ENCODE data around the gene TMEM209. TPM values are rescaled to one million over a fixed set of nuclear protein-coding genes. Genes with fewer than 3 reads are reported as not detected.
"Not testable (repeated sequence)": the region's sequence is repeated elsewhere in the genome, so short reads cannot be mapped to it uniquely, and the experiment has no call there.

Gene TMEM209
- total RNA-seq, 1 donor from 2014 or later = 38.9 TPM

GRCh38 chr7:130242198-130243014 is 37.2 kb upstream of the TMEM209 start:
- Mint-ChIP-seq H3K36me3 (no peaks in the 10 kb centered on the region), H3K9me3 (peaks cover 18% of the 10 kb centered on the region), H3K4me3 (no peak overlapping the region), H3K4me1 (peaks cover 3% of the 10 kb centered on the region), H3K27ac (peak overlapping the region; percentile 80), H3K27me3 (ENCODE audit: insufficient read depth, low read depth) (peaks cover 5% of the 10 kb centered on the region)
- Histone ChIP-seq H3F3A (ENCODE audit: low read depth) (peaks cover 4% of the 10 kb centered on the region), H3K4me2 (no peak overlapping the region), H3K4me1 (no peaks in the 10 kb centered on the region), H3K4me3 (no peak overlapping the region), H3K9me3 (ENCODE audit: low read depth) (peaks cover 4% of the 10 kb centered on the region), H3K36me3 (no peaks in the 10 kb centered on the region), H2AFZ (replicated peaks) (peak overlapping the region; percentile 65), H3K27me3 (no peaks in the 10 kb centered on the region), H3K27ac (no peak overlapping the region), H3K79me2 (ENCODE audit: low read depth) (no peaks in the 10 kb centered on the region), H4K20me1 (ENCODE audit: low read depth) (no peaks in the 10 kb centered on the region), H3K9ac (no peak overlapping the region)
- DNase-seq (ENCODE audit: low spot score) = peak; percentile 74
- no peak for TF ChIP-seq EZH2phosphoT487 (IDR thresholded peaks at IDR 0.05)
- TF ChIP-seq, protein P1, sequence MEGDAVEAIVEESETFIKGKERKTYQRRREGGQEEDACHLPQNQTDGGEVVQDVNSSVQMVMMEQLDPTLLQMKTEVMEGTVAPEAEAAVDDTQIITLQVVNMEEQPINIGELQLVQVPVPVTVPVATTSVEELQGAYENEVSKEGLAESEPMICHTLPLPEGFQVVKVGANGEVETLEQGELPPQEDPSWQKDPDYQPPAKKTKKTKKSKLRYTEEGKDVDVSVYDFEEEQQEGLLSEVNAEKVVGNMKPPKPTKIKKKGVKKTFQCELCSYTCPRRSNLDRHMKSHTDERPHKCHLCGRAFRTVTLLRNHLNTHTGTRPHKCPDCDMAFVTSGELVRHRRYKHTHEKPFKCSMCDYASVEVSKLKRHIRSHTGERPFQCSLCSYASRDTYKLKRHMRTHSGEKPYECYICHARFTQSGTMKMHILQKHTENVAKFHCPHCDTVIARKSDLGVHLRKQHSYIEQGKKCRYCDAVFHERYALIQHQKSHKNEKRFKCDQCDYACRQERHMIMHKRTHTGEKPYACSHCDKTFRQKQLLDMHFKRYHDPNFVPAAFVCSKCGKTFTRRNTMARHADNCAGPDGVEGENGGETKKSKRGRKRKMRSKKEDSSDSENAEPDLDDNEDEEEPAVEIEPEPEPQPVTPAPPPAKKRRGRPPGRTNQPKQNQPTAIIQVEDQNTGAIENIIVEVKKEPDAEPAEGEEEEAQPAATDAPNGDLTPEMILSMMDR (IDR thresholded peaks at IDR 0.05) = peak; percentile 94

DNA sequence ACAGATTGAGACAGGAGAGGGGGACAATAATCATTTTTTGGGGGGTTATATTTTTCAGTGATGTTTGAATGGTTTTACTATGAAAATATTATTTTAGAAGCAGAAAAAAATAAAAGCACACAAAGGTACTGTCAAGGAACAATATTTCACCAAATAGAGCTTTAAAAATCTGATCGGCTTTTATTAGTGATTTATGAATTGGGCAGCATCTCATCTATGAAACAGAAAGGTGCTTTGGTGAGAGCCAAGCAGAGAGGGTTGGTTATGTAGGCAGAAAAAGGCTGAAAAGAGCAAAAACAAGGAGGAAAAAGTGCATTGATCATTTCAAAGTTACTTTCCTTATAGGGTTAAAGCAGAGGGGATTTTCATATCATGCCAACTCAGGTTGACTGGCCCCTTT is 35.0 kb upstream of the TMEM209 start:
- peaks cover 8% of the 10 kb centered on the region for H3K9me3 Mint-ChIP-seq
- H3K36me3 Mint-ChIP-seq = no peaks in the 10 kb centered on the region
- no peaks in the 10 kb centered on the region for H3K79me2 ChIP-seq (ENCODE audit: low read depth)
- DNase-seq (ENCODE audit: low spot score) = no peak
- no peak for TF ChIP-seq EZH2 (IDR thresholded peaks at IDR 0.05)
- TF ChIP-seq, protein P1 (IDR thresholded peaks at IDR 0.05) = no peak
- TF ChIP-seq EZH2phosphoT487 (IDR thresholded peaks at IDR 0.05) = no peak
- peaks cover 6% of the 10 kb centered on the region for H3K4me1 Mint-ChIP-seq
- no peak overlapping the region for H3K9ac ChIP-seq
- H3F3A ChIP-seq (ENCODE audit: low read depth) = peaks cover 4% of the 10 kb centered on the region
- H3K27ac Mint-ChIP-seq = no peak overlapping the region
- no peaks in the 10 kb centered on the region for H3K9me3 ChIP-seq (ENCODE audit: low read depth)
- no peak overlapping the region for H2AFZ ChIP-seq (replicated peaks)
- H3K27ac ChIP-seq = no peak overlapping the region
- H3K4me3 ChIP-seq = no peak overlapping the region
- H3K36me3 ChIP-seq = no peaks in the 10 kb centered on the region
- H3K27me3 ChIP-seq = no peaks in the 10 kb centered on the region
- H4K20me1 ChIP-seq (ENCODE audit: low read depth) = no peaks in the 10 kb centered on the region
- no peaks in the 10 kb centered on the region for H3K27me3 Mint-ChIP-seq (ENCODE audit: insufficient read depth, low read depth)
- H3K4me1 ChIP-seq = no peaks in the 10 kb centered on the region
- no peak overlapping the region for H3K4me3 Mint-ChIP-seq
- no peak overlapping the region for H3K4me2 ChIP-seq

GRCh38 chr7:130236361-130236760 is 31.2 kb upstream of the TMEM209 start:
- not testable (repeated sequence) for H3K4me1 ChIP-seq; H3K27ac Mint-ChIP-seq; H3K36me3 ChIP-seq; H3K4me3 ChIP-seq; H3K9ac ChIP-seq; H3K9me3 Mint-ChIP-seq; H3K27ac ChIP-seq; H4K20me1 ChIP-seq (ENCODE audit: low read depth); H3K4me2 ChIP-seq; H3K27me3 Mint-ChIP-seq (ENCODE audit: insufficient read depth, low read depth); H3K9me3 ChIP-seq (ENCODE audit: low read depth); H3F3A ChIP-seq (ENCODE audit: low read depth); DNase-seq (ENCODE audit: low spot score); H3K27me3 ChIP-seq; H3K36me3 Mint-ChIP-seq; H3K4me3 Mint-ChIP-seq; H3K79me2 ChIP-seq (ENCODE audit: low read depth); H2AFZ ChIP-seq (replicated peaks); H3K4me1 Mint-ChIP-seq

GRCh38 chr7:130234078-130234477 is 28.9 kb upstream of the TMEM209 start:
- Histone ChIP-seq H3K27me3 (no peaks in the 10 kb centered on the region), H3K4me3 (no peak overlapping the region), H3K79me2 (ENCODE audit: low read depth) (no peaks in the 10 kb centered on the region), H3K4me1 (peaks cover 5% of the 10 kb centered on the region), H2AFZ (replicated peaks) (no peak overlapping the region), H3K4me2 (no peak overlapping the region), H4K20me1 (ENCODE audit: low read depth) (no peaks in the 10 kb centered on the region), H3K9ac (no peak overlapping the region), H3K27ac (no peak overlapping the region), H3K9me3 (ENCODE audit: low read depth) (no peaks in the 10 kb centered on the region), H3F3A (ENCODE audit: low read depth) (peaks cover 6% of the 10 kb centered on the region), H3K36me3 (no peaks in the 10 kb centered on the region)
- Mint-ChIP-seq H3K27me3 (ENCODE audit: insufficient read depth, low read depth) (peaks cover 5% of the 10 kb centered on the region), H3K4me3 (no peak overlapping the region), H3K36me3 (no peaks in the 10 kb centered on the region), H3K27ac (peak overlapping the region; percentile 2), H3K9me3 (peaks cover 8% of the 10 kb centered on the region), H3K4me1 (peaks cover 5% of the 10 kb centered on the region)
- no peak for TF ChIP-seq EZH2phosphoT487 (IDR thresholded peaks at IDR 0.05)
- TF ChIP-seq EZH2 (IDR thresholded peaks at IDR 0.05) = no peak
- TF ChIP-seq, protein P1 (IDR thresholded peaks at IDR 0.05) = no peak
- DNase-seq (ENCODE audit: low spot score) = no peak
